Upper lobe of left lung (tissue), 6 donors: ENCODE measurements around the gene PRLR. TPM values are rescaled to one million over a fixed set of nuclear protein-coding genes. Genes with fewer than 3 reads are reported as not detected.
A peak's percentile ranks its signal among the peaks of the same experiment; 100 is the strongest.

Experiments used
- ATAC-seq, 2 donors: fragments of 200-7000 bp; cut with Tn5 transposase; one replicate each; pipeline ENCODE4 v1.9.1; 2022; ENCODE audit warnings: mild to moderate bottlenecking in 2 of 2, moderate library complexity in 2 of 2; ENCODE audit not compliant: low FRiP score in 2 of 2
- DNase-seq, 2 donors: peaks; one replicate each; pipeline ENCODE4 v3.0.0-alpha.2; 2019 to 2020
- H3K27ac ChIP-seq, 4 donors: fragments of 200-600 bp; sonication (generic); one replicate each; pipeline ENCODE4 v1.5.1; 2016 to 2019
- H3K27me3 ChIP-seq, 4 donors: fragments of 200-600 bp; sonication (generic); one replicate each; pipeline ENCODE4 v1.5.1; 2017 to 2019
- H3K36me3 ChIP-seq, 4 donors: fragments of 200-600 bp; sonication (generic); one replicate each; pipeline ENCODE4 v1.5.1; 2016 to 2019
- H3K4me1 ChIP-seq, 4 donors: fragments of 200-600 bp; sonication (generic); one replicate each; pipeline ENCODE4 v1.5.1; 2018 to 2019
- H3K4me3 ChIP-seq, 4 donors: fragments of 200-600 bp; sonication (generic); one replicate each; pipeline ENCODE4 v1.5.1; 2017 to 2019; ENCODE audit warnings: mild to moderate bottlenecking in 2 of 4, moderate library complexity in 1 of 4
- H3K9me3 ChIP-seq, 4 donors: fragments of 200-600 bp; sonication (generic); one replicate each; pipeline ENCODE4 v1.5.1; 2018 to 2019
- EP300 ChIP-seq, 4 donors: sonication (generic); formaldehyde crosslinking; IDR thresholded peaks; one replicate each; pipeline ENCODE4 v1.5.1; 2017; ENCODE audit warnings: antibody characterized with exemption in 4 of 4, control low read depth in 2 of 4
- POLR2A ChIP-seq, 4 donors: fragments of 450-650 bp; IDR thresholded peaks; one replicate each; pipeline ENCODE4 v1.5.1; 2016 to 2017; ENCODE audit warnings: antibody characterized with exemption in 4 of 4, mild to moderate bottlenecking in 2 of 4
- POLR2AphosphoS5 ChIP-seq, 2 donors: sonication (generic); formaldehyde crosslinking; IDR thresholded peaks; one replicate each; pipeline ENCODE4 v1.5.1; 2017; ENCODE audit warnings: antibody characterized with exemption in 2 of 2
- WGBS, 2 donors: methylation state at CpG; one replicate each; pipeline ENCODE4 v1.1.5; 2017 to 2018; 5-methylcytosine and 5-hydroxymethylcytosine counted together
- total RNA-seq, 6 donors: library from RNA; depleted of rRNA in 4 of 6; stranded (reverse); fragments of >200 nt in 4 of 6; gene quantifications; one replicate each; pipeline versions ENCODE4 v1.1.0 to v1.2.1, GENCODE V29; 2016 to 2021
- TF ChIP-seq, protein P1 (sequence below), 6 experiments: fragments of 450-650 bp in 4 of 6; fragments of 200-600 bp in 2 of 6; sonication (generic) in 2 of 6; IDR thresholded peaks; one replicate each; pipeline ENCODE4 v1.5.1; 2016 to 2019; ENCODE audit warnings: antibody characterized with exemption in 6 of 6
- donor health status: DM: no; HTN: no; CAD: no; lungs with moderate emphysema.
- donor health status: DM: no; HTN: yes; CAD: no; lungs with severe emphysema.

PRLR gene
- total RNA-seq, 6 donors from 2014 or later, result 0.49 to 3.6 (median 1.8) TPM; not detected in 1

DNA sequence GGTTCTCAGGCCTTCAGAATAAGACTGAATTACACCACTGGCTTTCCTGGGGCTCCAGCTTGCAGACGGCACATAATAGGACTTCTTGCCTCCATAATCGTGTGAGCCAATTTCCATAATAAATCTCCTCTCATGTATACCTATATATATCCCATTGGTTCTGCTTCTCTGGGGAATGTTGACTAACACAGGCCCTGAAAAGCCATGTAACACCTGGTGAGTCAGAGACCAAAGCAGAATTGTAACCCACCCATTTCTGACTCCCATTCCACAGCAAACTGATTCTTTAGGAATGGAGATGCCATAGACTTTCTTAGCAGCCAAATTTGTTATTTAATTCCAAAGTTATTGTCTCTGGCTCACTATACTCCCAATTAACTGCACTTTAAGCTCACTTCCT lies 97.1 kb downstream of the PRLR start:
- DNase-seq (no peak), ATAC-seq (no peak)
- H3K4me1 ChIP-seq, result no peaks in the 10 kb centered on the region
- H3K27ac ChIP-seq, result no peak overlapping the region
- TF ChIP-seq POLR2AphosphoS5 (IDR thresholded peaks at IDR 0.05) (no peak), EP300 (IDR thresholded peaks at IDR 0.05) (no peak), POLR2A (IDR thresholded peaks at IDR 0.05) (no peak)
- TF ChIP-seq, protein P1, sequence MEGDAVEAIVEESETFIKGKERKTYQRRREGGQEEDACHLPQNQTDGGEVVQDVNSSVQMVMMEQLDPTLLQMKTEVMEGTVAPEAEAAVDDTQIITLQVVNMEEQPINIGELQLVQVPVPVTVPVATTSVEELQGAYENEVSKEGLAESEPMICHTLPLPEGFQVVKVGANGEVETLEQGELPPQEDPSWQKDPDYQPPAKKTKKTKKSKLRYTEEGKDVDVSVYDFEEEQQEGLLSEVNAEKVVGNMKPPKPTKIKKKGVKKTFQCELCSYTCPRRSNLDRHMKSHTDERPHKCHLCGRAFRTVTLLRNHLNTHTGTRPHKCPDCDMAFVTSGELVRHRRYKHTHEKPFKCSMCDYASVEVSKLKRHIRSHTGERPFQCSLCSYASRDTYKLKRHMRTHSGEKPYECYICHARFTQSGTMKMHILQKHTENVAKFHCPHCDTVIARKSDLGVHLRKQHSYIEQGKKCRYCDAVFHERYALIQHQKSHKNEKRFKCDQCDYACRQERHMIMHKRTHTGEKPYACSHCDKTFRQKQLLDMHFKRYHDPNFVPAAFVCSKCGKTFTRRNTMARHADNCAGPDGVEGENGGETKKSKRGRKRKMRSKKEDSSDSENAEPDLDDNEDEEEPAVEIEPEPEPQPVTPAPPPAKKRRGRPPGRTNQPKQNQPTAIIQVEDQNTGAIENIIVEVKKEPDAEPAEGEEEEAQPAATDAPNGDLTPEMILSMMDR (IDR thresholded peaks at IDR 0.05), result no peak
- H3K36me3 ChIP-seq, result no peaks in the 10 kb centered on the region
- H3K9me3 ChIP-seq, result no peaks in the 10 kb centered on the region
- H3K4me3 ChIP-seq, result no peak overlapping the region
- no peaks in the 10 kb centered on the region for H3K27me3 ChIP-seq
- WGBS, 2 donors, result 94 to 95% methylated on average over 2 of the region's 2 CpGs

DNA sequence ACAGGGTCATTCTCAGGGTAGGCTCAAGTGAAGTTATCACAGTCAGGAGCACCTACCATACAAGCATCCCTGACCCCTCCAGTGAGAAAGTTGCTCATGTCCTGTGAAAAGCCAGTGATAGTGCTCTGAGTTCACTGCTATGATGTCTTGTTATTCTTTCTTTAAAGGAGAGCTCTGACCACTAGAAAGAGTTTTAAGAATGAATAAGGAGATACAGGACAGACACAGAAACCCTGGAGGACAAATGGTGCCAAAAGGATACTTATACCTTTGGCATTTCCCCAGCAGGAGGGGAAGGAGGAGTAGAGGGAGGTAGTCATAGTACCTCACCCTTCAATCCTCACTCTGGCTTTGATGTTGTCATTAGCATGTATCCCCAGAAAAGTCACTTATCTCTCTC lies 98.6 kb downstream of the PRLR start:
- no peaks in the 10 kb centered on the region for H3K4me1 ChIP-seq
- no peak overlapping the region for H3K4me3 ChIP-seq
- ATAC-seq (no peak), DNase-seq (no peak)
- no peaks in the 10 kb centered on the region for H3K36me3 ChIP-seq
- no peak overlapping the region for H3K27ac ChIP-seq
- H3K27me3 ChIP-seq, result no peaks in the 10 kb centered on the region
- no peaks in the 10 kb centered on the region for H3K9me3 ChIP-seq
- TF ChIP-seq POLR2A (IDR thresholded peaks at IDR 0.05) (no peak), EP300 (IDR thresholded peaks at IDR 0.05) (no peak), POLR2AphosphoS5 (IDR thresholded peaks at IDR 0.05) (no peak)
- TF ChIP-seq, protein P1 (IDR thresholded peaks at IDR 0.05), result no peak

DNA sequence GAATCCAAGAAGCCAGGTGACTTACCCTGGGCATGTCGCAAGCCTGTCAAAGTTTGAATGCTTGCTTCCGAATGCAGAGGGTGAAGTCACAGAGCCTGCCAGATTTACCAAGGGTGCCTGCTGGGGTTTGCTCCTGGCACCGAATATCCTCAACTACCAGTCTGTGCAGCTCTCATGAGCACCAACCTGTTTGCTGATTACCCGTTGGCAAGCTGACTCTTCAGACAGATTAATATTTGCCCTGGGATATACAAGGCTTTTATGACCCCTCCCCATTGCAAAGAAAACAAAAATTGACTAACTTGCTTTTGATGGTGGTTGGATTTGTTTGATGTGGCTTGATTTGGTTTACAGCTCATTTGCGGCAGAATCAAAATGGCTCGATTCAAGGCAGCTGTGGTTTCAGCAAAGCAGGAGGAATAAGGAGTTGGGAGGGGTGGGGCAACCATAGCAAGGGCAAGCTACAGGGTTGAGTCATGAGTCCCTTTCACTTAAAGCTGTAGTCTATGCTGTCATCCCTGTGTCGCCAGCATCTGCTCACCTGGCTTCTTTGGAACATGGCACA lies 100.3 kb downstream of the PRLR start:
- 63 to 75% methylated on average over 7 of the region's 7 CpGs for WGBS, 2 donors
- no peaks in the 10 kb centered on the region for H3K9me3 ChIP-seq
- H3K4me3 ChIP-seq, result no peak overlapping the region
- no peaks in the 10 kb centered on the region for H3K4me1 ChIP-seq
- no peaks in the 10 kb centered on the region for H3K36me3 ChIP-seq
- H3K27me3 ChIP-seq, result no peaks in the 10 kb centered on the region
- ATAC-seq (peak in 1 of 2 donors; percentile 39), DNase-seq (peak in 1 of 2 donors; percentile 34)
- H3K27ac ChIP-seq, result no peak overlapping the region
- TF ChIP-seq POLR2AphosphoS5 (IDR thresholded peaks at IDR 0.05) (no peak), POLR2A (IDR thresholded peaks at IDR 0.05) (no peak), EP300 (IDR thresholded peaks at IDR 0.05) (no peak)
- TF ChIP-seq, protein P1 (IDR thresholded peaks at IDR 0.05), result no peak

DNA sequence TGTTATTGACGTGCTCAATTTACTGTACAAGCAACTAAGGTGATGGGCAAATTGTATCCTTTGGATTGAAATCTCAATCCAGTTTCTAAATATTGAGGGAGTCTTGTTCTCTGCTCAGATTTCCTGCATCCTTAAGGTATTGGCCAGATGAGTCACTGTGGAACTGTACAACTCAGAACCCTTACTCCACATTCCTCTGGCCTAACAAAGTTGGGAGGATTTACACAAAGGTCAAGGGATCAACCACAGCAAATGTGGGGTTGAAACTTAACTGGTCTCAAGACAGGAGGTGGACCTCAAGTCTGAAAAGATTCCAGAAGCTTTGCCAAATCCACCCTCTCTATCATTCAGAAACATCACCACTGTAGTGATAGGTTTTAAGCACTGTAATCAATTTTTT lies 101.0 kb downstream of the PRLR start:
- DNase-seq (no peak), ATAC-seq (peak in 1 of 2 donors; percentile 27)
- 77 to 86% methylated on average over 1 of the region's 1 CpG for WGBS, 2 donors
- H3K27me3 ChIP-seq, result no peaks in the 10 kb centered on the region
- H3K9me3 ChIP-seq, result no peaks in the 10 kb centered on the region
- no peak overlapping the region for H3K4me3 ChIP-seq
- H3K36me3 ChIP-seq, result no peaks in the 10 kb centered on the region
- TF ChIP-seq EP300 (IDR thresholded peaks at IDR 0.05), result no peak
- TF ChIP-seq, protein P1 (IDR thresholded peaks at IDR 0.05), result no peak
- TF ChIP-seq POLR2A (IDR thresholded peaks at IDR 0.05), result no peak
- no peak for TF ChIP-seq POLR2AphosphoS5 (IDR thresholded peaks at IDR 0.05)
- no peaks in the 10 kb centered on the region for H3K4me1 ChIP-seq
- H3K27ac ChIP-seq, result no peak overlapping the region

DNA sequence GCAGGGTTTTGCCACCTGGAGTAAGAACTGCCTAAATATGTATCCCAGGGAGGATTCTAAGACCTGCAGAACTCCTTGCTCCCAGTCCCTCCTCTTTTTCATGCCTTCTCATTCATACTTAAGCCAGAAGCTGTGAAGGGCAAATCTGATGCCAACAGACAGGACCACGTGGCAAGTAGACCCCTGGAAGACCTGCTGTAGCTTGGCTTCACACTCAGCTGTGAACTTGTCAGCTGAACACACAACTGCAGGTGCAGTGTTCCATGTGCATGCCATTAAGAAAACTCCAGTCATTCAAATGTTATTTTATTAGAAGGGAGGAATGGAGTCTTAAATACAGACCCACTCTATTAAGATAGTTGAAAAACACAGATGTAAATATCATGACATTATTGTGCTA lies 103.3 kb downstream of the PRLR start:
- ATAC-seq, result no peak
- Histone ChIP-seq H3K9me3 (no peaks in the 10 kb centered on the region), H3K27me3 (no peaks in the 10 kb centered on the region), H3K4me3 (no peak overlapping the region), H3K36me3 (no peaks in the 10 kb centered on the region), H3K27ac (no peak overlapping the region), H3K4me1 (no peaks in the 10 kb centered on the region)
- 50 to 70% methylated on average over 1 of the region's 1 CpG for WGBS, 2 donors
- TF ChIP-seq POLR2AphosphoS5 (IDR thresholded peaks at IDR 0.05), result no peak
- no peak for TF ChIP-seq POLR2A (IDR thresholded peaks at IDR 0.05)
- TF ChIP-seq EP300 (IDR thresholded peaks at IDR 0.05), result no peak
- TF ChIP-seq, protein P1 (IDR thresholded peaks at IDR 0.05), result no peak
- DNase-seq, result no peak
